Mesangial cell (primary cell): ENCODE results near the gene CIPC. TPM values are rescaled to one million over a fixed set of nuclear protein-coding genes. Genes with fewer than 3 reads are reported as not detected.

Source experiments
- total RNA-seq: library from RNA; depleted of rRNA; stranded (reverse); fragments of >200 nt; gene quantifications from 2 replicates; pipeline ENCODE4 v1.2.3, GENCODE V29; 2015

The CIPC gene, protein sequence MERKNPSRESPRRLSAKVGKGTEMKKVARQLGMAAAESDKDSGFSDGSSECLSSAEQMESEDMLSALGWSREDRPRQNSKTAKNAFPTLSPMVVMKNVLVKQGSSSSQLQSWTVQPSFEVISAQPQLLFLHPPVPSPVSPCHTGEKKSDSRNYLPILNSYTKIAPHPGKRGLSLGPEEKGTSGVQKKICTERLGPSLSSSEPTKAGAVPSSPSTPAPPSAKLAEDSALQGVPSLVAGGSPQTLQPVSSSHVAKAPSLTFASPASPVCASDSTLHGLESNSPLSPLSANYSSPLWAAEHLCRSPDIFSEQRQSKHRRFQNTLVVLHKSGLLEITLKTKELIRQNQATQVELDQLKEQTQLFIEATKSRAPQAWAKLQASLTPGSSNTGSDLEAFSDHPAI
- 8.5 and 10.9 TPM in 2 replicates for total RNA-seq

DNA sequence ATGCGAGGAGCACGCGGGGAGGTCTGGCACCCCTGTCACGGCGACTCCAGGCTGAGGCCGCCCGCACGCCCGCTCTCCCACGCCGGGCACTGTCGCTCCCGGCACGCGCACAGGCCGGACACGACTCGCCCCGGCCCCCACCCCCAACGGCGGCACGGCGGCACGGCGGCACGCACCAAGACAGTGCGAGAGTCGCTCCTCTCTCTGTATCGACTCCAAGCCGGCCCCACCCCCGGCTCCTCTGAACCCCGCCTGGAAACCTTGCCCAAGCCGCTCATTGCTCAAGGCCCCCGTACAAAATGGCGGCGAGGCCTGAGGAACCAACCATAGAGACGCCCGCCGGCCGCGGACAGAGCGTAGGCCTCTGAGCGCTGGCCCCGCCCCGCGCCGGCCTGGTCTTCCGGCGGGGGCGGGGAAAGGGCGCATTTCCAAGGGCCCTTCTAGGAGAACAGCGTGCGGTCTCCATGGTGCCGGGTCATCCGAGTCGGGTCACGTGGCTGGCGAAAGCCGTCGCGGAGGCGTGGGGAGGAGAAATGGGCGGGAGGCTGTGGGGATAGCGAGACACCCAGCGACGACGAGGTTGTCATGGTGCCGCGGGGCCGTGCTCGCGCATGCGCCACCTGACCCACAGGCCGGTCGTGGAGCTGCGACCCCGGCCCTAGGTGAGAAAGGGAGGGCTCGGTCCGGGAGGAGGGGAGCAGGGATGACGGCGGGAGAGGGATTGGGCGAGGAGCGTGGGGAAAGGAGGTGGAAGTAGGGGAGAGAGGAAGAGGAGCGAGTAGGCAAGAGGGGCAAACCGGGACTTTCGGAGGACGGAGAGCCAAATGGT lies at the start of gene CIPC:
TSS of gene CIPC (plus strand) at position 559 of the 829 bp plus-strand sequence. CDS start 7,451 bp downstream, outside the sequence.

DNA sequence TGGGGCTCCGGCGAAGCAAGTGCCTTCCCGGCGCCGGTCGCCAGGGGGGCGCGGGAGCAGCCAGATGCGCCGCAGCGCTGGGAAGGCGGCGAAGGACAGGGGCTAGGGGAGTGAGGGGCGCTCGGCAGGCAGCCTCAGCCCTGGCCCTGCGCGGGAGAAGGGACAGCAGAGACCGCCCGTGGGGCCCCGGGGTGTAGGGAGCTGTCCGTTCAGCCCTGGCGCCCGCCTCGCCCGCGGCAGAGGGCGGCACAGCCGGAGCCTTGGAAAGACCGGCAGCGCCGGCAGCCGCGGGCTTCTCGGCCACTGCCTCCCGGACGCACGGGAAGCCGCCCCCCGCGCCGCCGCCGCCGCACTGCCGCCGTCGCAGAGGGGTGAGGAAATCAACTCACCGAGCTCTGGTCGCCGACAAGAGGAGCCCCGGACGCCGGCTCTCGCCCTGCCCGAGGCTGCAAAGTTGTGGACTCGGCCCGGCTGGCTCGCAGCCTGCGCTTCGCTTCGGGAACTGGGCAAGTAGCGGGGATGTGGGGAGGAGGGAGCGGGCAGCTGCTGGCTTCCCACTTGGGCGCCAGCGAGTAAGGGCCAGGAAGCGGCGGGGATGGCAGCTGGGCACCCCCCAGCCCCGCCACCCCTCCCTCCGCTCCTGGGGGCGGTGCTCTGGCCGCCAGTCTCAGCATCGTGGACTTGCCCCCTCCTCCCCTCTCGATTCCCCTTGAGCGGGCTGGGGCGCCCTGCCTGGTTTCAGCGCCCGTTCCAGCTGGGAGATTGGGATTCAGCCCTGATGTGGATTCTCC lies 43.4 kb downstream of the CIPC start, which contains the start of gene ZDHHC22:
TSS of gene ZDHHC22 (minus strand) at position 578 of the 791 bp plus-strand sequence. CDS start 2,053 bp downstream, outside the sequence.

Other genes with a start within 250 kb of the CIPC start
- 61.4 and 95.6 TPM in 2 replicates for gene IRF2BPL, start 69.5 kb upstream of the CIPC start, total RNA-seq
- not detected in 2 replicates for gene ZDHHC22, start 43.5 kb downstream of the CIPC start, total RNA-seq
- gene TMEM63C, start 83.5 kb downstream of the CIPC start, total RNA-seq, result 1.8 TPM in 1 of 2 replicates, not detected in the other
- gene NGB, start 172.9 kb downstream of the CIPC start, total RNA-seq, result not detected in 2 replicates
- gene POMT2, start 222.6 kb downstream of the CIPC start, total RNA-seq, result 13.7 and 15.3 TPM in 2 replicates
- gene GSTZ1, start 222.8 kb downstream of the CIPC start, total RNA-seq, result 28.2 and 46.3 TPM in 2 replicates